ACHN (cell line): ENCODE data around the gene BORCS5.
"Not testable (repeated sequence)": the region's sequence is repeated elsewhere in the genome, so short reads cannot be mapped to it uniquely, and the experiment has no call there.

ENCODE experiments used
- DNase-seq: peaks from one replicate; pipeline ENCODE4 v3.0.0-alpha.2; 2015
- in situ Hi-C: cut with HindIII; loops from 2 replicates; pipeline ENCODE4 v1.10.0; 2017; ENCODE audit warnings: low sequenced_read_pairs, low pct_ligation_motif_present, low pct_unique_long_range_greater_than_20kb

The BORCS5 gene

DNA sequence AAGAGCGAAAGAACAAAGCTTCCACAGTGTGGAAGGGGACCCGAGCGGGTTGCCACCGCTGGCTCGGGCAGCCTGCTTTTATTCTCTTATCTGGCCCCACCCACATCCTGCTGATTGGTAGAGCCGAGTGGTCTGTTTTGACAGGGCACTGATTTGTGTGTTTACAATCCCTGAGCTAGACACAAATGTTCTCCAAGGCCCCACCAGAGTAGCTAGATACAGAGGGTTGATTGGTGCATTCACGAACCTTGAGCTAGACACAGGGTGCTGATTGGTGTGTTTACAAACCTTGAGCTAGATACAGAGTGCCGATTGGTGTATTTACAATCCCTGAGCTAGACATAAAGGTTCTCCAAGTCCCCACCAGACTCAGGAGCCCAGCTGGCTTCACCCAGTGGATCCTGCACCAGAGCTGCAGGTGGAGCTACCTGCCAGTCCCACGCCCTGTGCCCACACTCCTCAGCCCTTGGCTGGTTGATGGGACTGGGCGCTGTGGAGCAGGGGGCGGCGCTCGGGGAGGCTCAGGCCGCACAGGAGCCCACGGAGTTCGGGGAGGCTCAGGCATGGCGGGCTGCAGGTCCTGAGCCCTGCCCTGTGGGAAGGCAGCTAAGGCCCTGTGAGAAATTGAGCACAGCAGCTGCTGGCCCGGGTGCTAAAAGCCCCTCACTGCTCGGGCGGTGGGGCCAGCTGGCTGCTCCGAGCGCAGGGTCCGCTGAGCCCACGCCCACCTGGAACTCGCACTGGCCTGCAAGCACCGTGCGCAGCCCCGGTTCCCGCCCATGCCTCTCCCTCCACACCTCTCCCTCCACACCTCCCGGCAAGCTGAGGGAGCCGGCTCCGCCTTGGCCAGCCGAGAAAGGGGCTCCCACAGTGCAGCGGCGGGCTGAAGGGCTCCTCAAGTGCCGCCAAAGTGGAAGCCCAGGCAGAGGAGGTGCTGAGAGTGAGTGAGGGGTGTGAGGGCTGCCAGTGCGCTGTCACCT, 115.4 kb downstream of the BORCS5 start:
- DNase-seq, in situ Hi-C loops: not testable (repeated sequence)

DNA sequence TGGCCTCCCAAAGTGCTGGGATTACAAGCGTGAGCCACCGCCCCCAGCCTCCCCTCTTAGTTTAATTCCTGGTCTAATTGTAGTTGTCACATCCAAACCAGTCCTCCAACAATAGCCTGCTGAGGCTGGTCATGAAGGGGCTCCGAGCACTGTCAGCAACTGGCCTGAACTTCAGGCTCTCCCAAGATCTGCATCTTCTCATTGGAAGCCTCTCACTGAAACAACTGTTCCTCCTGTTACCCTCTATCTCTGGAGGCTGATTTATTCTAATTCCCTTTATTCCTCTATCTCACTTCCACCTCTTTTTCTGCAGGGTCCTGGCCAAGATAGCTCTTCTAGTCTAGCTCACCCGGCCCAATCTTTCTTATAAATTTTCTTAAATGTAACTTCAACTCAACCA, 116.3 kb downstream of the BORCS5 start:
- DNase-seq = no peak
- in situ Hi-C loops = no loop called here

DNA sequence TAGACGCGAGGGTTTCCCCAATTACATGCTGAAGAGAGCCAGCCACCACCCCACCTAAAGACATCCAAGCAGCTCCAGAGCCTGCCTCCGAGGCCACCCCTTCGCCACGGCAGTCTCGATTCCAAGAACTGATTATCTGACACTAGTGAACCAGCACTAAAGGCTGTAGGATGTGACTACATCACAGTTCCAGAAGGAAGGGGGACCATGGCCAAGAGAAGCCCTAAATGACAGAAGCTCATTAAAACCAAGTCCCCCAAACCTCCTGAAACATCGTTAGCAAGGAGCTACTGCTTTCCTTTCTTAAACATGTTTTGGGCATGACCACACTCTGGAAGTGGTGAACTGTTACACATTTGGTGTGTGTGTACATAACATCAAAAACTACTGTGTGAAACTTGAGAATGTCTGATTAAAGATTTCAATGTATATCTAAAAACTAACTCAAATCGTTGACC, 117.6 kb downstream of the BORCS5 start:
- no peak for DNase-seq
- in situ Hi-C loops = no loop called here

GRCh38 chr12:12474931-12475795, 118.3 kb downstream of the BORCS5 start:
- in situ Hi-C loops = no loop called here
- DNase-seq = no peak

- in situ Hi-C loops = no loop called here
- no peak for DNase-seq
Measured at GRCh38 chr12:12476857-12477531, 120.1 kb downstream of the BORCS5 start.

DNA sequence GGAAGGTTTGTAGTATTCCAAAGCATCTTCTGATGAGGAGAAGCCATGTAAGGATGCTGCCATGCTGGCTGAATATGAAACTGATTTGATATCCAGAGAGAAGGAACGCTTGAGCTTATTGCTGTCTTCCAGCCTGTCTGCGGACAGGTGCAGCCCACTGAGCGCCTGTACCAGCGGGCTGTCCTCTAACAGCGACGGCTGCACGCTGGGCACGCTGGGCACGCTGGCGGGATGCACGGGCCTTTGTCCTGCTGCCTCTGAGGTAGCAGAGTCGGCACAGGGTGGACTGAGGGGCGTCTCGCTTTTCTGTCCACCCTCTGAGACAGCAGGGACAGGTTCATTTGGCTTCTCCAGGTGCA, 120.6 kb downstream of the BORCS5 start:
- no peak for DNase-seq
- in situ Hi-C loops = no loop called here

- in situ Hi-C loops = no loop called here
- DNase-seq = no peak
Measured at GRCh38 chr12:12480074-12480473, 123.2 kb downstream of the BORCS5 start.

DNA sequence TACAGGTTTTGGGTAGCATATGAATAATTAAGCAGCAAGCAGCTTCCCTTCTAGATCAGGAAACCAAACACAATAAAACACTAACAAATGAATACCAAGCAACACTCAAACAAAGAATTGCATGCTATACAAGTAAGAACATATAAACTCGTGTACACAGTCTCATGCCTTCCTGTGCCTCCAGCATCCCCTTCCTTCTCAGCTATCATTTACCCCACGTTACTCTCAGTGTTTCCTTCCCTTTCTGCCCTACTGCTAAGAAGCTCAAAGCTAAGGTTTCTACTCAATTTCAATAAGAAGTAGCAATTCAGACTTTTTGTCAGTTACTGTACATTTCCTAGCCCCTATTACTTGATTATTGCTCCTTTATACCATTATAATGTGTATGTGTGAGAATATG, 124.8 kb downstream of the BORCS5 start:
- no peak for DNase-seq
- in situ Hi-C loops = no loop called here

- no peak for DNase-seq
- in situ Hi-C loops = no loop called here
Measured at GRCh38 chr12:12482150-12482761, 125.4 kb downstream of the BORCS5 start.

DNA sequence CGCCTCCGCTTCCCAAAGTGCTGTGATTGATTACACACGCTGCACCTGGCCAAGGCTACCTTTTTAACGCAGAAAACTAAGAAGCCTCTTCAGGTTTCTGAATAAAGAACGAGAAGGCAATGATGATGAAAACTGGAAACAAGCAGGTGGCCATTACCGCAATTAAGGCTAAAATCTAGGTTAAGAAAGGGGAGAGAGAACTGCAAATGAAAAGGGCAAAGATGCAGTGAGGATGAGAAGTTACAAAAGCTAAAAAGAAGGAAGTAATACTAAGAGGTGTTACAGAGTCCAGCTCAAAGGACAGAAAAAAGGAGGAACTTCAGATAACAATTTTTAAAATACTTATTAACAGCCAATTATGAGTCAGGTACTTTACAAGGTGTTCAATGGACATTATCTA, 126.1 kb downstream of the BORCS5 start:
- in situ Hi-C loops = no loop called here
- DNase-seq = no peak

DNA sequence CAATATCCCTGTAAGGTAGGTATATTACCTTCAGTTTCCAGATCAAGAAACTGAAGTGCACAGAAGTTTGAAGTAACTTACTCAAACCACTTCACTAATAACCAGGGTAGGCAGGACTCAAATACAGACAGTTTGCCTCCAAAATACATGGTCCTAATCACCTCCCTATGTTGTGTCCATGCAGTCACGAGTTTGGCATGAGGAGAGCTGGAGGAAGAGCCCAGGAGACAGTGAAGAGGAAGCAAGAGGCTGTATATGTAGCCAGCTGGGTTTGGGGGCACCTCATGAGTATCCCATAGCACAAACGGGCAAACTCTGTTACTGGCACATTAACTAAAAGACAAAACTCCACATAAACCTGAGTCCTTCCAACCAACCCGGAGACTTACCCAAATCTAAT, 126.6 kb downstream of the BORCS5 start:
- in situ Hi-C loops = no loop called here
- no peak for DNase-seq

- no peak for DNase-seq
- in situ Hi-C loops = no loop called here
Measured at GRCh38 chr12:12486661-12487240, 129.9 kb downstream of the BORCS5 start.

DNA sequence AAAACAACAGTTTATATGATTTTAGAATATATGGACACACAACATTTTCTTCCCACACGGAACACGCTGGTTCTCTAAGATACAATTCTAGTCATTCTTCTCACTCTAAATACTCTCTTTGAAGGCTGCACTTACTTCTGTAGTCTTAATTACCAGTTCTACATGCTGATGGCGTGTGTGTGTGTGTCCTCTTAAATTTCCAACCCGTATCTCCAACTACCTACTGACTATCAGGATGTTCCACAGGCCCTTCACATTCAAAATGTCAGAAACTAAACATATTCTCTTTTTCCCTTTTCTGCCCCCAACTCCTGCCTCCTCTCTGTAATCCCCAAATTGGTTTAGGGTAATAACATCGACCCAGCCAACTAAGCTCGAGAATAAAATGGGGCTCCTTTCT, 130.6 kb downstream of the BORCS5 start:
- DNase-seq = no peak
- in situ Hi-C loops = no loop called here

DNA sequence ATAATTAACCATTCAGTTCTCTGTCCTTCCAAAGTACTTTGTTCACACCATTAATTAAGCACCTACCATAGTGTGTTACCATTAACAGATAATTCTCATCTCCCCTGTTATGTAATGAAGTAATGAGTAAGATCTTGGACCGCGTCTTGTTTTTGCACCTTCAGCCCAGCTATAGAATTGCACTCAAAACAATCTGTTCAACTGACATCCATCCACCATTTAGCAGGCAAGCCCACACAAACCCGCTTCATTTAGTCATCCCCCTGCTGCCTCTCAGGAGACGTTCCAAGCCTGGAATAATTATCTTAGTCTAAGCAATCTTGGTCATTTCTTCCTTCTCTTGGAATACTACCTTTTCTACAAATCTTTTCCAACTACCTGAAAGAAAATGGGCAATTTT, 131.4 kb downstream of the BORCS5 start:
- in situ Hi-C loops = no loop called here
- DNase-seq = no peak

GRCh38 chr12:12488823-12489550, 132.1 kb downstream of the BORCS5 start:
- in situ Hi-C loops = no loop called here
- DNase-seq = no peak

- in situ Hi-C loops = no loop called here
- DNase-seq = no peak
Measured at GRCh38 chr12:12491606-12492005, 134.7 kb downstream of the BORCS5 start.

- in situ Hi-C loops = no loop called here
- DNase-seq = no peak
Measured at GRCh38 chr12:12492547-12492946, 135.7 kb downstream of the BORCS5 start.

- in situ Hi-C loops = no loop called here
- DNase-seq = no peak
Measured at GRCh38 chr12:12495536-12495935, 138.7 kb downstream of the BORCS5 start.
